HepG2 (cell line): Measurements from ENCODE around the gene GPT2. TPM values are rescaled to one million over a fixed set of nuclear protein-coding genes. Genes with fewer than 3 reads are reported as not detected.

ENCODE experiments used
- ATAC-seq: fragments of 200-7000 bp; cut with Tn5 transposase; 3 replicates; pipeline ENCODE4 v1.9.1; 2020; ENCODE audit warnings: mild to moderate bottlenecking, moderate library complexity
- BruUV-seq: library from RNA; stranded (reverse); fragments of 400-500 nt; replicated peaks from 2 replicates; lab custom pipeline; 2021; lab: Mats Ljungman, UMichigan
- CTCF ChIA-PET: fragments of 300-600 bp; formaldehyde crosslinking; extraction: SDS; loops from one replicate; lab custom pipeline; 2021; ENCODE audit warnings: low total read pairs, inconsistent platforms, low intra/inter-chr PET ratio; lab: Yijun Ruan, JAX
- POLR2A ChIA-PET: fragments of 350-600 bp; sonication (Branson Sonifier 250); formaldehyde crosslinking; loops from one replicate; lab custom pipeline; 2020; ENCODE audit warnings: antibody characterized with exemption, inconsistent platforms; lab: Yijun Ruan, JAX
- DNase-seq: peaks from one replicate; pipeline ENCODE4 v3.0.0-alpha.2; 2015; ENCODE audit warnings: low spot score
- FAIRE-seq: peaks from 3 replicates; lab custom pipeline; 2011; peaks lifted over from hg19 to GRCh38; lab: Jason Lieb, UNC
- H2AFZ ChIP-seq: one replicate; pipeline ENCODE4 v1.6.1; 2011; ENCODE audit warnings: low read length, inconsistent platforms
- H3K27ac ChIP-seq: fragments of 300-600 bp; 3 replicates; pipeline ENCODE4 v1.8.0; 2011; ENCODE audit warnings: mixed run types, mild to moderate bottlenecking, mixed read lengths, low read length, inconsistent platforms; ENCODE audit not compliant: insufficient read depth; ENCODE audit errors: extremely low read length
- H3K27me3 ChIP-seq, 2 experiments: fragments of 200-600 bp in 1 of 2; 2 replicates in 1 of 2; 3 replicates in 1 of 2; pipeline versions ENCODE4 v1.6.0 to v1.8.0; 2011; ENCODE audit warnings: low read length in 2 of 2, mild to moderate bottlenecking in 2 of 2, moderate library complexity in 2 of 2, inconsistent platforms in 1 of 2; ENCODE audit not compliant: insufficient read depth in 2 of 2, control insufficient read depth in 1 of 2
- H3K36me3 ChIP-seq, 2 experiments: fragments of 200-600 bp in 1 of 2; replicated peaks in 1 of 2; 2 replicates in 1 of 2; 3 replicates in 1 of 2; pipeline versions ENCODE4 v1.5.1 to v1.8.0; 2011; ENCODE audit warnings: low read length in 2 of 2, inconsistent platforms in 1 of 2; ENCODE audit not compliant: insufficient read depth in 2 of 2, control insufficient read depth in 1 of 2
- H3K4me1 ChIP-seq: 2 replicates; pipeline ENCODE4 v1.5.1; 2012; ENCODE audit warnings: low read length, inconsistent platforms; ENCODE audit not compliant: insufficient read depth
- H3K4me2 ChIP-seq: 2 replicates; pipeline ENCODE4 v1.6.0; 2011; ENCODE audit warnings: low read depth, low read length, inconsistent platforms
- H3K4me3 ChIP-seq, 3 experiments: fragments of 200-600 bp in 1 of 3; sonication (generic), shearing (Covaris generic) in 1 of 3; replicated peaks in 1 of 3; 2 replicates each; pipeline ENCODE4 v1.5.1; 2011 to 2016; ENCODE audit warnings: low read length in 3 of 3, inconsistent platforms in 2 of 3, low read depth in 2 of 3, mild to moderate bottlenecking in 2 of 3, control low read depth in 1 of 3, mixed read lengths in 1 of 3; ENCODE audit not compliant: insufficient read depth in 1 of 3
- H3K79me2 ChIP-seq: one replicate; pipeline ENCODE4 v1.6.1; 2011; ENCODE audit warnings: low read length, inconsistent platforms; ENCODE audit not compliant: insufficient read depth
- H3K9ac ChIP-seq: 2 replicates; pipeline ENCODE4 v1.6.0; 2011; ENCODE audit warnings: mild to moderate bottlenecking, low read depth, low read length, inconsistent platforms; ENCODE audit not compliant: insufficient read depth
- H3K9me3 ChIP-seq: 2 replicates; pipeline ENCODE4 v1.5.1; 2012; ENCODE audit warnings: mild to moderate bottlenecking, low read length
- H4K20me1 ChIP-seq: 2 replicates; pipeline ENCODE4 v1.6.0; 2011; ENCODE audit warnings: inconsistent platforms, mild to moderate bottlenecking, low read length, moderate library complexity; ENCODE audit not compliant: insufficient read depth
- EZH2 ChIP-seq: conservative IDR thresholded peaks from 2 replicates; pipeline ENCODE4 v1.6.1; 2012; ENCODE audit warnings: mild to moderate bottlenecking, low read depth, low read length, moderate library complexity
- HIVEP1 ChIP-seq: sonication (generic); formaldehyde crosslinking; IDR thresholded peaks from 2 replicates; pipeline ENCODE4 v1.4.0; 2020; ENCODE audit warnings: mild to moderate bottlenecking, missing genetic modification reagents
- HNF1B ChIP-seq: sonication (generic); formaldehyde crosslinking; IDR thresholded peaks from 2 replicates; pipeline ENCODE4 v1.5.1; 2020; ENCODE audit warnings: mild to moderate bottlenecking, moderate library complexity, missing genetic modification reagents
- IRX3 ChIP-seq: sonication (generic); formaldehyde crosslinking; IDR thresholded peaks from 2 replicates; pipeline ENCODE4 v1.8.1; 2023; ENCODE audit warnings: mild to moderate bottlenecking, low read depth, missing genetic modification reagents, borderline replicate concordance
- KDM1A ChIP-seq: IDR thresholded peaks from 2 replicates; pipeline ENCODE4 v1.6.1; 2016; ENCODE audit warnings: missing compliant biosample characterization
- POLR2AphosphoS5 ChIP-seq: IDR thresholded peaks from 2 replicates; pipeline ENCODE4 v1.6.1; 2012; ENCODE audit warnings: low read depth, low read length
- SOX13 ChIP-seq, 3 experiments: fragments of 450-650 bp in 1 of 3; sonication (generic) in 1 of 3; formaldehyde crosslinking in 1 of 3; IDR thresholded peaks in 2 of 3; conservative IDR thresholded peaks in 1 of 3; 2 replicates each; pipeline versions ENCODE4 v1.5.0 to v1.6.1; 2016 to 2020; ENCODE audit warnings: antibody characterized with exemption in 1 of 3, mild to moderate bottlenecking in 1 of 3, missing compliant biosample characterization in 1 of 3, missing genetic modification reagents in 1 of 3, moderate library complexity in 1 of 3
- TBL1XR1 ChIP-seq: fragments of 150-350 bp; IDR thresholded peaks from 2 replicates; pipeline ENCODE4 v1.6.1; 2014; ENCODE audit warnings: borderline replicate concordance, low read length; ENCODE audit not compliant: partially characterized antibody
- ZBTB21 ChIP-seq: sonication (generic); formaldehyde crosslinking; IDR thresholded peaks from 2 replicates; pipeline ENCODE4 v1.4.0; 2020; ENCODE audit warnings: missing genetic modification reagents
- ZNF292 ChIP-seq: sonication (generic); formaldehyde crosslinking; IDR thresholded peaks from 2 replicates; pipeline ENCODE4 v1.8.1; 2022; ENCODE audit warnings: mild to moderate bottlenecking, low read depth, missing genetic modification reagents, borderline replicate concordance
- ZNF30 ChIP-seq: sonication (generic); formaldehyde crosslinking; IDR thresholded peaks from 2 replicates; pipeline ENCODE4 v1.5.0; 2020; ENCODE audit warnings: mild to moderate bottlenecking, missing genetic modification reagents
- ZNF552 ChIP-seq: sonication (generic); formaldehyde crosslinking; IDR thresholded peaks from 2 replicates; pipeline ENCODE4 v1.9.0; 2022; ENCODE audit warnings: missing genetic modification reagents, mild to moderate bottlenecking, borderline replicate concordance
- WGBS: methylation state at CpG from one replicate; pipeline ENCODE4 v1.1.6; 2017; ENCODE audit warnings: low lambda C conversion rate; 5-methylcytosine and 5-hydroxymethylcytosine counted together
- in situ Hi-C: cut with HindIII; loops from 2 replicates; pipeline ENCODE4 v1.10.0; 2017; ENCODE audit warnings: low pct_unique_long_range_greater_than_20kb; ENCODE audit not compliant: extremely low pct_ligation_motif_present
- intact Hi-C: fragments of 100-400 bp; cut with micrococcal nuclease; formaldehyde crosslinking; loops from one replicate; pipeline ENCODE4 v1.10.0; 2022; ENCODE audit not compliant: unreplicated experiment
- polyA plus RNA-seq, 8 experiments: library from polyadenylated mRNA; depleted of rRNA in 3 of 8; stranded (reverse) in 7 of 8; unstranded in 1 of 8; fragments of >200 nt; fragmentation: Illumina TruSeq in 4 of 8; extraction: Trizol in 4 of 8; gene quantifications; 2 replicates each; pipeline versions ENCODE4 v1.2.1 to v1.2.3, GENCODE V29; 2011 to 2016; ENCODE audit warnings: low read depth in 4 of 8, missing spikeins in 1 of 8, mixed read lengths in 1 of 8; ENCODE audit not compliant: insufficient read depth in 1 of 8
- total RNA-seq, 5 experiments: library from RNA; depleted of rRNA; stranded (reverse); fragments of >200 nt; fragmentation: Illumina TruSeq; extraction: Trizol; gene quantifications; 2 replicates each; pipeline ENCODE4 v1.2.3, GENCODE V29; 2016; ENCODE audit warnings: low read depth in 1 of 5

Gene GPT2
- total and polyA plus RNA-seq, 2 of the 13 experiments (the other 11 are each of a cell fraction or from before 2014, with no cell fraction given): 138 to 267 TPM

DNA sequence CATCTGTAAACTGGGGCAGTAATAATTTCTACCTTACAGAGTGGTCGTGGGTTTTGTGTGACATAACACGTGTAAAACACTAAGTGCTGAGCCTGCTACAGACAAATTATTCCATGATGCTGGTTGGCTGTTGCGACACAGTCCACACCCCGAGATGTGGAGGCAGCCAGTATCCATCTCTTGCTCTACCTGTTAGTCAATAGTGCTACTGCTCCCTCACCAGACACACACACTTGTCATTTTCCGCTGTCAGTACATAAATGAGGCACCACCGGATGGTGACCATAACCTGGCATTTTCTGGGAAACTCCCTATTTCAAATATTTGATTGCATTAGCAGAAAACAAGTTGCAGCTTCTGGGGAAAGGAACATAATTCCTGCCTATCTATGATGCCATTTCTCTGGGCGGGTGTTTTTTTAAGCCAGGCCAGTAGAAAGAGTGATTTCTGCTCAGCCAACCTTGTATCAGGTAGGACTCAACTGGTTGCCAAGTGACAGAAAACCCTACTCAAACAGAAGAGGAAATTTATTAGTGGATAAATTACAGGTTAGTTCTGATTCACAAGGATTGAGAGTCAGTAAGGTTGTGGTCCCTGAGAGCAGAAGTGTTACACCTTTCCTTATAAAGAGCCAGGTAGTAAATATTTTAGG, 65.2 kb downstream of the GPT2 start (continued):
- TF ChIP-seq HNF1B (CRISPR knock-in tag): 0 out of 2 replicates have a peak, but pooled peaks have one; percentile 33
- TF ChIP-seq IRX3 (CRISPR knock-in tag): no peak
- TF ChIP-seq HIVEP1 (CRISPR knock-in tag): 0 out of 2 replicates have a peak, but pooled peaks have one; percentile 9
- no peak for TF ChIP-seq SOX13 (IDR thresholded peaks at IDR 0.05)
- TF ChIP-seq SOX13 (CRISPR knock-in tag; conservative IDR thresholded peaks at IDR 0.05 in 1 of 2, IDR thresholded peaks at IDR 0.05 in 1 of 2): no peak
- 0 out of 2 replicates have a peak, but pooled peaks have one; percentile 25 for TF ChIP-seq KDM1A (CRISPR knock-in tag)
- TF ChIP-seq ZNF292 (CRISPR knock-in tag): 0 out of 2 replicates have a peak, but pooled peaks have one; percentile 6
- TF ChIP-seq ZNF30 (CRISPR knock-in tag): no peak

DNA sequence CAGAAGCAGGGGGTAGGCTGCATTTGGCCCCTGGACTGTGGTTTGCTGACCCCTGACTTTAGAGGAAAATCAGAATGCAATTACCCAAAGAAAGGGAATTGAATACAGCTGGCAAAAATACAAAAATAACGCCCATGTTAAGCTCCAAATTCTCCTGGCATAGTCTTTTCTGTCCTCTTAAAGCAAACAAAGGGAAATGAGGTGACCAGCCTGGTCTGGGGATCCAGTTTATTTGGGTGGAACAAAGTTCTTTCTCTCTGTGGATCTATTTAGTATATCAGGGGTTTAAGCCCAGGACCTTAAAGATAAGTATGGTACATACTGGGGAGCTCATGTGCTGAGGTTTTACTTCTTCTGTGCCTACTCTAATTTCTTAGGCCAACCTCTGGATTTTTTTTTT, 65.8 kb downstream of the GPT2 start:
- Histone ChIP-seq H3K27ac (no peak overlapping the region), H3K9ac (no peak overlapping the region), H3K79me2 (no peaks in the 10 kb centered on the region), H3K36me3 (peaks cover 0 to 9% of the 10 kb centered on the region in 2 experiments; a peak in 2 of 5 replicates), H3K4me3 (no peak overlapping the region), H4K20me1 (no peaks in the 10 kb centered on the region), H3K27me3 (no peaks in the 10 kb centered on the region), H3K4me2 (no peak overlapping the region), H3K4me1 (peaks cover 34% of the 10 kb centered on the region), H3K9me3 (no peaks in the 10 kb centered on the region), H2AFZ (no peak overlapping the region)
- ChIA-PET POLR2A (interaction anchor here (0.6 to 1.7 kb wide), 2 partner anchors 12 to 25 kb away, joined by 4 to 7 read pairs; no protein-coding TSS in a partner anchor), CTCF (interaction anchor here (2.8 kb wide), 1 partner anchor 68 kb away, joined by 27 read pairs; no protein-coding TSS in a partner anchor)
- ATAC-seq (no peak), DNase-seq (no peak), FAIRE-seq (no peak)
- no TSS peak for BruUV-seq
- 52% methylated on average over 1 of the region's 1 CpG for WGBS
- in situ Hi-C loops (no loop called here), intact Hi-C loops (no loop called here)
- TF ChIP-seq TBL1XR1: no peak
- TF ChIP-seq EZH2: no peak
- no peak for TF ChIP-seq ZBTB21 (CRISPR knock-in tag)
- no peak for TF ChIP-seq POLR2AphosphoS5
- no peak for TF ChIP-seq ZNF552 (CRISPR knock-in tag)
